Measurements from ENCODE around the gene GMFB.

Gene GMFB

DNA sequence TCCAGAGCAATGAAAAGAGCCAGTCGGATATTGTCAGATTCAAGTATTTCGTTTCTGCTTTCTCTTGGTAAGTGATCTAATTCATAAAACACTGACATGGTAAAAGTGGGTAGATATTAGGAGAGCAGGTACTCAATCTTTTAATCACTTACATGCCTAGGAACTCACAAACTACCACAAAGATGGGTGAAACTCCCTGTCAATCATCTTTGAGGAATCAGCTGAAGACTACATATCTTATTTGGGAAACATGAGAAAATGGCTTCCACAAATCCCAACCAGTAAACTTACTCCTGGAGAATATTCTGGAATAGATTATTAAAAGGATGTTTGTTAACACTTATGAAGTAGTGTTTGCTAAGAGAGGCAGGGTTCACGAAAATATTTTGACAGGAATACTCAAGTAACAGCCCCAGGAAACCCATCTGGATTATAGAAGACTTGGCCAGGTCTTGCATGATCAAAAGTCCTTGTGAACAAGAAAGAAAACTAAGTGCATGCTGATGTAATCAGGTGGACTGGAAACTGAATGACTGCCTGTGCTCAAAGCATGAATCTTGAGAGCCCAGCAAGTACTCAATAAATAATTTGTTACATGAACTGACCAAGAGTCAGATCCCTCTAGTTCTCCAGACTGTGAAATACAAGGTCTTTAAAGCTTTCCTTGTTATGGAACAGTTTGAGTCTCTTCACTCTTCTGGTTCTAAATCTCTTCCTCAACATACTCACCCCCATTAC is 63.1 kb downstream of the GMFB start:
- no peak for DNase-seq (ENCODE audit: low spot score)

DNA sequence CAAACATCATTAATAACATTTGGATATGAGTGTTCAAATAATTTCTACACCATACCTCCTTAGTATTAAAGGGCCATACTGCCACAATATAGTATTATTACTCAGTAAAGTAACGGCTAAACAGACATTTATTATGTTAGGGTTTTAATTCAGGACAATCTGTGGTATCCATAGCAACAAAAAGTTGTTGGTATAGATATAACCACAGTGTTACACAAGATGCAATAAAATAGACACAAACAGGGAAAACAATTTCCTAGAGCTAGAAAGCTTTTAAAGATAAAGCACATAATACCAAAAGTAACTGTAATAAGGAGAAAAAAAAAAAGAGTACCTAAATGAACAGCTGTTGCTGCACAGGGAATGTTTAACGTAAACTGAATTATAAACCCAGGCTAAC is 63.7 kb downstream of the GMFB start:
- DNase-seq (ENCODE audit: low spot score): no peak
